Nucleus accumbens (tissue), 56 donors: ENCODE data around the gene LRPPRC.

Source experiments
- DNase-seq, 56 donors: peaks; one replicate each; lab custom pipeline; 2025; lab: John Stamatoyannopoulos, UW

LRPPRC gene

GRCh38 chr2:43874776-43875451, 120.9 kb downstream of the LRPPRC start:
- no peak for DNase-seq

DNA sequence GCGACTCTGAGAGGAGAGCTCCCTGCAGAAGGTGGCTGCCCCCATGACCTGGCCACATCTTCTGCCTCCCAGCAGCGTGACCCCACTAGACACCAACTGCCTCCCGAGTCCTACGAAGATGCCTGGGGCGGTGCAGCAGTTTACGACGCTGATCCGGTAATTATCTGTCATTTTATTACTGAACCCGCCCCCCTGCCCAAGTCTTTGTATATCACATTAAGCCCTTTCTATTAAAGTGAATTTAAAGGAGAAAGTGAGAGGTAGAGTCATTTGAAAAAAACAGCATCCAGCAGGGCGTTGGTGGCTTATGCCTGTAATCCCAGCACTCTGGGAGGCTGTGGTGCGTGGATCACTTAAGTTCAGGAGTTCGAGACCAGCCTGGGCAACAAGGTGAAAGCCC, 123.6 kb downstream of the LRPPRC start:
- DNase-seq, result no peak

DNA sequence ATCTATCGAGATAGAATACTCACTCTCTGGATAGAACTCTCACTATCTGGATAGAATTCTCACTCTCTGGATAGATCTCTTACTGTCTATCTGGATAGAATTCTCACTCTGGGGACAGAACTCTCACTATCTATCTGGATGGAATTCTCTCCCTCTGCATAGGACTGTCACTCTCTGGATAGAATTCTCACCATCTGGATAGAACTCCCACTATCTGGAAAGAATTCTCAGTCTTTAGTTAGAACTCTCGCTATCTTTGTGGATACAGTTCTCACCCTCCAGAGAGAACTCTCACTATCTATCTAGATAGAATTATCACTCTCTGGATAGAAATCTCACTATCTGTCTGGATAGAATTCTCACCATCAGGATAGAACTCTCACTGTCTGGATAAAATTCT, 140.5 kb downstream of the LRPPRC start:
- DNase-seq, result no peak

- no peak for DNase-seq
Measured at GRCh38 chr2:43854671-43855070, 141.1 kb downstream of the LRPPRC start.

GRCh38 chr2:43853141-43854081, 142.4 kb downstream of the LRPPRC start:
- no peak for DNase-seq

- no peak for DNase-seq
Measured at GRCh38 chr2:43852196-43852730, 143.5 kb downstream of the LRPPRC start.

- DNase-seq, result no peak
Measured at GRCh38 chr2:43851011-43851980, 144.5 kb downstream of the LRPPRC start.

DNA sequence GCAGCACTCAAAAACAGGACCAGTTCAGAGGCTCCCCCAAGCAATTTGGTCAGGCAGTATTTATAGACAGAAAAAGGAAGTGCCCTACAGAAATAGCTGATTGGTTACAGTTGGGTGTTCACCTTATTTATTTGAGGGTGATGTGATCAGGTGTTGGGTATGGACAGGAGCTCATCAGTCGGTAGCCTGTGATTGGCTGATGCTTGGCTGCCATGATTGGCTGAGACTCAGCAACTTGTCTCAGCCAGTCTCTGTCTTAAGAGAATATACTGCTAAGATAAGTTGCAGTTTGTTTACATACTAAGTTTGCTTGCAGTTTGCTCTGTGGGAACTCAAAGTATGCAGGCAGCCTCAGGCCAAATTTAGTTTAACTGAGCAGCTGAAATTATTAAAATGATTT, 147.6 kb downstream of the LRPPRC start:
- DNase-seq, result no peak

DNA sequence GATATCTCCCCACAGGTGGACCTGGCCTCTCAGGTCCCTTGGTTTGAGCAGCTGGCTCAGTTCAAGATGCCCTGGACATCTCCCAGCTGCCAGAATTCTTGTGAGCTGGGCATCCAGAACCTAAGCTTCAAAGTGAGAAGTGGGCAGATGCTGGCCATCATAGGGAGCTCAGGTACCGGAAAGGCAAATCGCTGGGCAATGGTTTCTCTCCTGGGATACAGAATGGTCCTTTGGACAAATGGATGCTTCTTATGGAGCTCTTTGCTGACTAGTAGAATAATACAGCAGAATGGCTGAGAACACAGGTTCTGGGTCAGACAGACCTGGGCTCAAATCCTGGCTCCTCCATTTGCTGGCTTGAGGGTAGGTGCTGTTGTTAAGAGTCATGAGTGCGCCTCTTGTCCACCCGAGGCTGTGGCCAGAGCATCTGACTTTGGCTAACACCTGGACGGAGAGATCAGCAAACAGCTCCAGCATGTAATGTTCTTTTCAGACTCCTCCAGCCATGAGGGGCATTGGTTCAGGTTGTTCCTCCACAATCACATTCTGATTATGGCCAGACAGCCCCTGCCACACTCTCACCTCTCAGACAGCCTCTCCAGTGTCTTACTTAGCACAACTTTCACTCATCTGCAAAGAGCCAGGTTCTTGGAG, 149.5 kb downstream of the LRPPRC start:
- no peak for DNase-seq

DNA sequence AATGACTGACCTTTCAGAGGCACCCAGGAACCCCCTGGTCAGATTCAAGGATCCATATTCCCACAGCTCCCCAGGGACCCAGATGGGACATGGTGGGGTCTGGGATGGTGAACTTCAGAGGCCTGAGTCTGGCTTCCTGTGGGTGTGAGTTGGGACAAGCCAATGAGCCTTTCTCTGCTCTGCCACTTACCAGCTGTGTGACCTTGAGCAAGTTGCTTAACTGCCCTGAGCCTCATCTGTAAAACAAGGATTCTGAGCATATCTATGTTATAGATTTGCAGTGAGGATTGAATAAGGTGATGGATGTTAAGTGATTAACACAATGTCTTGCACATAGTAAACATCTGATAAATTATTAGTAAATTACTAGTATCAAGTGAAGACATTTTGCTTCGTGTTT, 150.6 kb downstream of the LRPPRC start:
- DNase-seq, result no peak

DNA sequence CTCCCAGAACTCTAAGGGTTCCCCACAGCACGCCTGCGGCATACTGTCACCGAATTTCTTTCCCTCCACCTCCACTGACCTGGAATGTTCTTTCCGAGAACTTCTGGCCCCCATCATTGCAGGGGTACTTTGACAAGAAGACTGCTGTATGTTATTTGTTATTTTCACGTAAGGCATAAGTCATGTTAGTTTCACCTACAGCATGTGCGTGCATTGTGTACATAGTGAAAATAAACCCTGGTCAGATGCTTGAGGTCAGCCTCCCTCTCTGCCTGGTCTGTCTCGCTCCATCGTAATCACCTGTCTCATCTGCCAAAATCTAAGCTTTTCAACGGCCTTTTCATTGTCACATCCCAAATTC, 152.9 kb downstream of the LRPPRC start:
- no peak for DNase-seq

DNA sequence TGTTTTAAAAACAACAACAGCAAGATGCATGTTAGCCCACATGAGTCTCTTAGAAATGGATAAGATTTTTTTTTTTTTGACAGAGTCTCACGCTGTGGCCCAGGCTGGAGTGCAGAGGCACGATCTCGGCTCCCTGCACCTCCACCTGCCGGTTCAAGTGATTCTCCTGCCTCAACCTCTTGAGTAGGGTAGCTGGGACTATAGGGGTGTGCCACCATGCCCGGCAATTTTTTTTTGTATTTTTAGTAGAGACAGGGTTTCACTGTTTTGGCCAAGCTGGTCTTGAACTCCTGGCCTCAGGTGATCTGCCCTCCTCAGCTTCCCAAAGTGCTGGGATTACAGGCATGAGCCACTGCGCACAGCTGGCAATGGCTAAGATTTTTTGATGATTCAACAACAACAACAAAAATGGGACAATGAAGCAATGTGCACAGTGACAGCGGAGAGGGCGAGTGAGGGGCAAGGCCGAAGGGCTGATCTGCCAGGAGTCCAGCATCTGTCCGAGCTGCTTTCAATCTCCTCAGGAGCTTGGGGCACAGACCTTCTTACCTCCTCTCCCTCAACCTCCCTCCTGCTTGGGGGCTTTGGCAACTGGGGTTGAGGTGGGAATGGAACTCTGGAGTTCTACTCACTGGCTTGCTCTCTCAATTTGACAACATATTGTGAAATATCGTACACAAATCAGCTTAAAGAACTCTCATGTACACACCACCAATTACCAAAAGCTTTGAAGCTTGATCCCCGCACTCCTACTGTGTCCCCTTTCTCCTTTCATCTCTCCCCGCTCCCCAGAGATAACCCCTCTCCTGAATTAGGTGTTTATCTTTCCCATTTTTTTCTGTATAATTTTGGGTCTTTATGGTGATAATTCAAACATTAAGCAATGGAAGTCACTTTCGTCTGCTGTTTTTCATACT, 153.6 kb downstream of the LRPPRC start:
- DNase-seq, result no peak

DNA sequence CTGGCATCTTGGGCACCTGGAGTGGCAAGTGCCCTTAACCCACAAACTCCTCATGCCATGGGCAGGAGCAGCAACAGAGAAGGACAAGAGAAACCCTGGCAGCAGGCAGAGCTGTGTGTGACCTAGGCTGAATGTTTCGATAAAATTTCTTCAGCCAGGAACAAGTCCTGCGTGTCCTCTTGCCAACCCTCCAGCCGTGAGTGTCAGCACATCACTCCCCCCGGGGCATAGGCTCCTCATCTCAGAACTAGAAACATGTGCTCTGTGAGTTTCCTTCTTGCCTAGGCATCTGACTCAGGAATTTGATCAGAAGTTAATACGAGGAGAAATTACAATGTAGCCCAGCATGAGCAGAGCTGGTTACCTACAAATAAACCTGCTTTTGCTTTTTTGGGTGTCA, 154.8 kb downstream of the LRPPRC start:
- no peak for DNase-seq

GRCh38 chr2:43839776-43840564, 155.8 kb downstream of the LRPPRC start:
- no peak for DNase-seq

- DNase-seq, result no peak
Measured at GRCh38 chr2:43838560-43839267, 157.1 kb downstream of the LRPPRC start, which contains the start of the genes ABCG5 and ABCG8. ABCG5 (minus strand) TSS chr2:43838839; CDS start chr2:43838679, 160 bp downstream. ABCG8 (plus strand) TSS chr2:43838971; CDS start chr2:43839054, 83 bp downstream.

GRCh38 chr2:43837831-43838559, 157.8 kb downstream of the LRPPRC start:
- no peak for DNase-seq
